NCI-H1417 (cell line): Measurements from ENCODE around the gene SIGLEC10.
"Not testable (repeated sequence)": the region's sequence is repeated elsewhere in the genome, so short reads cannot be mapped to it uniquely, and the experiment has no call there.

Experiments used
- DNase-seq, 3 experiments: peaks; one replicate each; lab custom pipeline; 2025; lab: John Stamatoyannopoulos, UW

The SIGLEC10 gene, protein sequence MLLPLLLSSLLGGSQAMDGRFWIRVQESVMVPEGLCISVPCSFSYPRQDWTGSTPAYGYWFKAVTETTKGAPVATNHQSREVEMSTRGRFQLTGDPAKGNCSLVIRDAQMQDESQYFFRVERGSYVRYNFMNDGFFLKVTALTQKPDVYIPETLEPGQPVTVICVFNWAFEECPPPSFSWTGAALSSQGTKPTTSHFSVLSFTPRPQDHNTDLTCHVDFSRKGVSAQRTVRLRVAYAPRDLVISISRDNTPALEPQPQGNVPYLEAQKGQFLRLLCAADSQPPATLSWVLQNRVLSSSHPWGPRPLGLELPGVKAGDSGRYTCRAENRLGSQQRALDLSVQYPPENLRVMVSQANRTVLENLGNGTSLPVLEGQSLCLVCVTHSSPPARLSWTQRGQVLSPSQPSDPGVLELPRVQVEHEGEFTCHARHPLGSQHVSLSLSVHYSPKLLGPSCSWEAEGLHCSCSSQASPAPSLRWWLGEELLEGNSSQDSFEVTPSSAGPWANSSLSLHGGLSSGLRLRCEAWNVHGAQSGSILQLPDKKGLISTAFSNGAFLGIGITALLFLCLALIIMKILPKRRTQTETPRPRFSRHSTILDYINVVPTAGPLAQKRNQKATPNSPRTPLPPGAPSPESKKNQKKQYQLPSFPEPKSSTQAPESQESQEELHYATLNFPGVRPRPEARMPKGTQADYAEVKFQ

DNA sequence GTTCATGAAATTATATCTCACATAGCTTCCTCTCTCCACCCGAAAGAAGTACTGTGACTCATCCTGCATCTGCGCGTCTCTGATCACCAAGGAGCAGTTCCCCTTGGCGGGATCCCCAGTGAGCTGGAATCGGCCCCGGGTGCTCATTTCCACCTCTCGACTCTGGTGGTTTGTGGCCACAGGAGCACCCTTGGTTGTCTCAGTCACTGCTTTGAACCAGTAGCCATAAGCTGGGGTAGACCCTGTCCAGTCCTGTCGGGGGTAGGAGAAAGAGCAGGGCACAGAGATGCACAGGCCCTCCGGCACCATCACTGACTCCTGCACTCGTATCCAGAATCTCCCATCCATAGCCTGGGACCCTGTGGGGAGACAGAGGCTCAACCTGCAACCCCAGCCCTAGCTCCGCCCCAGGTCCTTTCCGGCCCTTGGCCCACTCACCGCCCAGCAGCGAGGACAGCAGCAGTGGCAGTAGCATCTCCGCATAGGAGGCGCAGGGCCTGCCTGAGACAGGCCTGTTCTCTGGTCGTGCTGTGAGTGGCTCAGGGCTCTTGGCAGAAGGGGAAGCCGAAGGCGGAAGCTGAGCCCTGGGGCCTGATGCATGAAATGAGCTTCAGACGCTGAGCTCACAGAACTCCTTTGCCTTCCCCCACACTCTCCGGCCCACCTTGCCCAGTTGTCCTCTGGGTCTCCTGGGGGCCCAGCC, at the start of gene SIGLEC10:
Gene SIGLEC10 (minus strand): TSS at position 536 of the 703 bp plus-strand sequence. CDS start 61 bp downstream, at position 475.
- DNase-seq = no peak

DNA sequence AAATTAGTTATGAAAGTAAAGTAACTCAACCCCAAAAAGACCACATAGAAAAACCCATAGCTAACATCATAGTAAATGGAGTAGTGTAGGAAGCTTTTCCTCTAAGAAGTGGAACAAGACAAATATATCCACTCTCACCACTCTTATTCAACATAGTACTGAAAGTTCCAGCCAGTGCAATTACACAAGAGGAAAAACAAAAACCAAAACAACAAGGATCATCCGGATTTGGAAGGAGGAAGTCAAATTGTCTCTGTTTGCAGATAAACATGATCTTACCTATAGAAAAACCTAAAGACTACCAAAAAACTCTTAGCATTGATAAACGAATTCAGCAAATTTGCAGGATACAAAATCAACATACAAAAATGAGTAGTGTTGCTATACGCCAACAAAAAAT, 49.3 kb upstream of the SIGLEC10 start:
- DNase-seq = no peak

DNA sequence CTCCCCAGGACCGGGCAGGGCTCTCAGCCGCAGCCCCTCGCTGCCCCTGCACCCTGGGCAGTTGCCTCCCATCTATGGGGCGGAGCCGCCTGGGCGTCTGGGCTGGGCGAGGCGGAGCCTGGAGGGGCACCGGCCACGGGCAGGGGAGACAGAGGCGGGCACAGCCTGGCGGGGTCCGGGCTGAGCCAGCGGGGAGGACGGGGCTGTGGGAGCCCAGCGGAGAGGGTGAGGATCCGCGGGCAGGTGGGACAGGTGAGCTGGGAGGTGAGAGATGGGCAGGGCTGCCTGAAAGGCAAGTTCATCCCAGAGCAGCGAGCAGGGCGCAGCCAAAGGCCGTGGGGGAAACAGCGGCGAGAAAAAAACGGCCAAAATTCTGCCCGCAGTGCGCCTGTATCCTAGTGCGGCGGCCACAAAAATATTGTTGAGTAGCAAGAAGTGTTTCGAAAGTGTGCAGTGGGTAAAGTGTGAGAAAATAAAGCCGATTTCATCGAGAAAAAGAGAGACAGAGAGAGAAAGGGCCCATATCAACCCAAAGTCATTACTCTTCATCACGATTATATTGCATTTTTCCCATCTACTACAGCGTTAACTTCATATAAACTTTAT, 46.6 kb upstream of the SIGLEC10 start:
- not testable (repeated sequence) for DNase-seq

DNA sequence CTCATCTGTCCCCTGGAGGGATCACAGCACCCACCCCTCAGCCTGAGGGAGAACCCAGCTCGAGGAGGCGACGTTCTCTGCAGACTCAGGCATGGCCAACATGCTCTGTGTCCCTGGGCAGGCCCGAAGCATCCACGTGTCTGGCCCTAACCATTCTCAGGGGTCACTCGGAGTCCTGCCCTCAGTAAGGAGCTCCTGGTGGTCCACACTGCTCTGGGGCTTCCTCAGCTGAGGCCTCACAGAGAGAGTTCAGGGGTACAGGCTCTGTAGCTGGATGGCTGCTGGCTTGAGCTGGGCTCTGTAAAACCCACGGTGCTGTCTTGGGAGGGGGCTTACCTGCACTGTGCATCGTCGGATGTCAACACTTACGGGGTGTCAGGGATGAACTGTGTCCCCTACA, 45.2 kb upstream of the SIGLEC10 start:
- DNase-seq = no peak

DNA sequence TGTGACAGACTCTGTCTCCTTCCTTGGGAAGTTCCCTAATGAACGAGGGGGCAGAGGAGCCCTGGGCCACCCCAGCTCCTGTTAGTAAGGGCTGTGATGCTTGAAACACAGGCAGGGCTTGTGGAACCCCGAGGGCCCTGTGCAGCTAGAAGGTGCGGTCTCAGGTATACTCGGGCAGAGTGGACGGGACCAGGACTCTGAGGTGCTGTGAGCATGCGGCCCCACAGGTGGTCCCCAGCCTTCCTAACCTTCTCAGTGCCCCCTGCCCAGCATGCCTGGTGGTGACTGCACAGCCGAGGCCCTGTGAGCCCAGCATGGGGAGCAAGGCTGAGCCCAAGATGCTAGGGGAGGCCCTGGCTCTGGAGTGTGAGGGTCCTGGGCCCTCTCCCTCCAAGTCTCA, 44.8 kb upstream of the SIGLEC10 start:
- DNase-seq = no peak

DNA sequence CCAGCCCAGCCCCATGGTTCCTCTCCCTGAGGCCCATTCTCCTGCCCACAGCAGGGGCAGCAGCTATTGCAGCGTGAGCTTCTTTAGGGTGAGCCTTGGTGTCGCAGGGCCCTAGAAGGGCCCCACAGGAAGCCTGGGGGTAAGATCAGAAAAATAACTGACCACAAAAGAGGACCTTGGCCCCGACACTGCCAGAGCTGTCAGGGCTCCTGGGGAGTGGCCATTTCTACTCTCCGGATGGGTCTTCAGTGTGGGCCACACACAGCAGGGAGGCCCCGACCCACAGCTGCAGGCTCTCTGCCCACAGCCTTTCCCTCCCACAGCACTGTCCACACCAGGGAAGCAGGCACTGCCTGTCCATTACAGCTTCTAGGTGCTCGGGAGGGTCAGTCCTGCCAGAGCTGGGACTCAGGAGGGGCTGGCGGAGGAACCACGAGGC, 44.3 kb upstream of the SIGLEC10 start:
- DNase-seq = no peak

DNA sequence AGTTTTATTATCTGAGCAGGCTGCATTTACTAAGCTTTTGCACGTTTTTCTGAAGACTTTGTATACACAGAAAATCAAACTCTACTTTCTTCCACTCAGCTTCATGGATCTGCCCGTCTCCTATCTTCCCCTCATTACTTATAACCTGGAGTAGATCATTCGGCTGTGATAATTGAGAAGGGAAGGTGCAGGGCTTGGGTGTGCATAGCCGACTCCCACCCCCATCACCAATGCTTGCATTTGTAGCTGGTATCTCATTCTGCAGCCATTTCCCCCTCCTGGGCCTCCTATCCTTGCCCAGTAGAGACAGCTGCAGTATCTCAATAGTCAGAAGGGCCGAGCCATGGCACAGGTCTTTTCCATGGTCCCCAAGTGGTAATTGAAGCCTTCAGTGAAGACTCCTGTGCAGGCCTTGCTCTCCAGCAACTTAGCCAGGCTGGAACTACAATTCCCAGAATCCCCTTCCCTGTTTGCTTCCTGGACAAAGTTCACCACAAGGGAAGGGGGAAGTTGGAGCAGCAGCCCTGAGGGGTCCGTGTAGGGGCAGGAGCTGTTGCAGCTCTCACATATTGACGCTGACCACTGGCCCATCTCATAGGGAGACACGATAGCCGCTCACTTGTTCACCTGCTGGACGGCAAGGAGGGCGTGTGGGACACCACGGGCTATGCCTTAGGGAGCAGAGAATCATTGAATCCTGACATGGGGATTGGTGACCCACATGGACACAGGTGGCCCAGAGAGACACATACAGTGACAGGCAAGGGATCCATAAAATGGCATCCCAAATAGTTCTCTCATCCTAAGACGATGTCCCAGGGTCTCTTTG, 42.9 kb upstream of the SIGLEC10 start:
- no peak for DNase-seq

DNA sequence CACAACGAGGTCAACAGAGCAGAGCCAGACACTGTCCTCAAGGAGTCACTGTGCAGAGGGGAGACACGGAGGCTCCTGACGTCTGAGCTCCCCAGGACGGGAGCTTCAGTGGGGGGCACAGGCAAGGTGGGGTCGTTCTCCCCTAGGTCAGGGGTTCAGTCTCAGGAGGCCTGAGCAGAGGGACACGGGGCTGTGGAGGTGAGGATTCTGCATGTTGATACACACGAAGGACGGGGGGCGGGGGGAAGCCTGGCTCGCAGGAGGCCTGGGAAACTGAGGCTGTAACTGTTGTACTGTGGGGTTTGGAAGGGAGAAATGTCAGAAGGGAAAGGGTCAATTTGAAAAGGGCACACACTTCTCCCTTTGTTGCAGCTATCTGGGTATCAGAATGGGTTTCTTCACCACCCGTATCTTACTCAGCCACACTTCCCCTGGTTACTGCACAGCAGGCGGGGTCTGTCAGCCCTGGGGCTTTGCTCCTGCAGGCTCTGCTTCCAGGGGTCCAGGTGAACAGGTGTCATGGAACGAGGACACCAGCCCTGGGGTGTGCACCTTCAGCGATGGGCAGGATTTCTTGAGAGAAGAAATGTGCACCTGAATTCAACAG, 41.6 kb upstream of the SIGLEC10 start:
- no peak for DNase-seq

DNA sequence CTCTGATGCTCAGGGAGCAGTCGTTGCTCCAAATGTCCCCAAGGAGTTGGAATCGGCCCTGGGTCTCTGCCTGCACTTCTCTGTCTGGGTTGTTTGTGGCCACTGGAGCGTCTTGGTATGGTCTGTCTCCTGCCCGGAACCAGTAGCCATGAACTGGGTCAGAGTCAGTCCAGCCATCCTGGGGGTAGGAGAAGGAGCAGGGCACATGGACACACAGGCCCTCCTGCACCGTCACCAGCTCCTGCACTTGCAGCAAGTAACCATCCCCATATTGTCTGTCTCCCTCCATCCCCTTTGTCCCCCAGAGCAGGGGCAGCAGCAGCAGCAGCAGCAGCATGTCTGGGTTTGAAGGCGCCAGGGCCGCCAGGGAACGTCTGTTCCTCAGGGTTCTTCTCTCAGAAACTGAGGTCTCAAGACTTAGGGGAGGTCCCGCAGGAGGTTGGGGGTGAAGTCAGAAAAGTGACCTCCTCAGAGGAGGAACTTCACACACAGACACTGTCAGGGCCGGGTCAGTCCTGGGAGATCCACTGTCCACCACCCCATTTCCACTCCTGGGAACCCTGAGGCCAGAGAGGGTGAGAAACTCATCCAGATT, 40.7 kb upstream of the SIGLEC10 start, which contains the start of gene SIGLEC8:
Gene SIGLEC8 (minus strand): TSS at position 404 of the 595 bp plus-strand sequence. CDS start 67 bp downstream, at position 337.
- no peak for DNase-seq

DNA sequence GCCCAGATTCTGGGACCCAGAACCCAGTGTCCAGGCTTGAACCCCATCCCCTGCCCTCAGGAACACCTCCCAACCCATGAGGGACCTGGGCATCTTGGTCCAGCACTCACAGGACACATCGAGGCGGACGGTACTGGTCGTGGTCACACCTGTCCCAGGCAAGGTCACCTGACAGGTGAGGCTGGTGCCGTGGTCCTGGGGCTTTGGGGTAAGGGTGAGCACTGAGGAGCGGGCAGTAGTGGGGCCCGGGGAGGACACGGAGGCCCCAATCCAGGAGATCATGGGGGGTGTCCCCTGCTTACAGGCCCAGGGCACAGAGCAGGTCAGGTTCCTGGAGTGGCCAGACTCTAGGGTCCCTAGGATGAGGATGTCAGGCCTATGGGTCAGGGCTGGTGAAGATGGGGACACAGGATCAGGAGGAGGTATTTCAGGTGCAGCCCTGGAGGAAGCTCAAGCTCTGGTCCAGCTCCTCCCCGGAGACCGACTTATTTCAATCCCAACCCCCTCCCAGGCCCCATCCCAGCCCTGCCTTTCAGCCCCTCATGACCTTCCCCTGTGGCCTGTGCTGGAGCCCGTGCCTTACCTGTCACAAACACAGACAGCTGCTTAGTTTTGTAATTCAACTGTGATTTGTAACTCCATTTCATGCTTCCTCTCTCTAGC, 40.0 kb upstream of the SIGLEC10 start:
- no peak for DNase-seq

DNA sequence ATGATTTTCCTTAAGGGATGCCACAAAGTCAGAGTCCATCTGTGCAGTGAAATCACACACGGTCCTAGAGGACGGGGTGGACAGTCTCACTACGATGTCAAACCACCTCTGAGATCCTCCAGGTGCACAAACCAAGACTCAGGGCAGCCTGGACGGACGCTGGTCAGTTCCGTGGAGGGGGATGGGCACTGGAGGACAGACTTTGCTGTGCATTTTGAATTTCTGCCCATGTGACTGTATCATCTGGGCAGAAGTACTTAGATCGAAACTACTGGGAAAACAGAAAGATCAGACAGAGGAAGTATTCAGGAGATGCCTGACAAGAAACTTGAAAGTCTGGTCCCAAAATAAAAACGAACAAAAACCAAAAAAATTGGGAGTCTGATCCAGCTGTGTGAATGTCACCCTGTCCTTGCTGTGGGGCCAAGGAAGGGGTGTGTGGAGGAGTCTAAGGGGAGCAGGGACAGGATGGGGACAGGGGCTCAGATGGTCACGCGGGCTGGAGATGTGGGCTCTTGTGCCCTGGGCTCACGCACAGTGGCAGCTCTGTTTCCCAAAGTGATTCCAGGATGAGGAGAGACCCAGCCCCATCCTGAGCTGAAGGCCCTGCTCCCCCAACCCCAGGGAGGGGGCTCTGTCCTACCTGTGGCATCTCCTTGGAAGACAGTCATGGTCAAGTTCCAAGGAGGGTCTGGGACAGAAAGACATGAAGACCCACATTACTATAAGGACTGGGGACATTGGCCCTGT, 39.3 kb upstream of the SIGLEC10 start:
- no peak for DNase-seq

DNA sequence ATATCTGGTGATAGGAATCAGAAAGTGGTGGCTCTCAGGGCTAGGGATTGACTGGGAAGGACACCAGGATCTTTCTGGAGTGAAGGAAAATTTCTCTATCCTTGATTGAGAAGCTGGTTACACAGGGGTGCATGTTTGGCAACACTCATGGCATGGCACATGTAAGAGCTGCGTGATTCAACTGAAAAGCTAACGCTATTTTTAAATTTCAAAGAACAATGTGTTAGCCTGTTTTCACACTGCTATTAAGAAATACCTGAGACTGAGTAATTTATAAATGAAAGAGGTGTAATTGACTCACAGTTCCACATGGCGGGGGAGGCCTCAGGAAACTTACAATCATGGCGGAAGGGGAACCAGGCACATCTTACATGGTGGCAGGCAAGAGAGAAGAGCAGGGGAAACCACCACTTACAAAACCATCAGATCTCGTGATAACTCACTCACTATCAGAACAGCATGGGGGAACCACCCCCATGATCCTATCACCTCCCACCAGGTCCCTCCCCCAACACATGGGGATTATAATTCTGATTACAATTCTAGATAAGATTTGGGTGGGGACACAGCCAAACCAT, 33.4 kb upstream of the SIGLEC10 start:
- DNase-seq = no peak

DNA sequence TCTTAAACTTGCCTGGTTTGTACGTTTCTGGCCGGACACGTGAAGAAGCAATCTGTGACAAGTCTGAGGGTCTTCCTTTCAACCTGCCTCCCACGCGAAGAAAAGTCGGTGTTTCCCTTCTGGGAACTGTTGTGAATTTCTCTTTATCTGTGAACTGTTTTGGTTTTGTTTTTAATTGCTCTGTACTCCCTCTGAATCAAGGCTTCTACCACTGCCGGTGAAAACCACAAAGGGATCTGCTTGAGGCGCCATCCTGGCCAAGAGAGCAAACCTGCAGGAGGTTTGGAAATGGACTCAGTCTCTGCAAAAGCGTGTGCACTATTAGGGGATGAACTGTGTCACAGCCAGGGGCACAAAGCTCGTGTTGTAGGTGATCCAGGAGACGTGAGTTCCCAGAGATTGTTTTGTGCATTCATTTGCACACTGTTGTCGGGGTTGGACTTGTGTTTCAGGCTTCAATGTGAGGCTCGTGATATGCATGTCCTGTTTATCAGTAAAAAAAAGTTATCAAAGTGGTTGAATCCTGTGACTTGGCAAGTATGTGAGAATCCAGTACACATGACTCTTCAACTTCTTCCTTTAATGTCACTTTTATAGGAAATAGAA, 31.1 kb upstream of the SIGLEC10 start:
- no peak for DNase-seq

DNA sequence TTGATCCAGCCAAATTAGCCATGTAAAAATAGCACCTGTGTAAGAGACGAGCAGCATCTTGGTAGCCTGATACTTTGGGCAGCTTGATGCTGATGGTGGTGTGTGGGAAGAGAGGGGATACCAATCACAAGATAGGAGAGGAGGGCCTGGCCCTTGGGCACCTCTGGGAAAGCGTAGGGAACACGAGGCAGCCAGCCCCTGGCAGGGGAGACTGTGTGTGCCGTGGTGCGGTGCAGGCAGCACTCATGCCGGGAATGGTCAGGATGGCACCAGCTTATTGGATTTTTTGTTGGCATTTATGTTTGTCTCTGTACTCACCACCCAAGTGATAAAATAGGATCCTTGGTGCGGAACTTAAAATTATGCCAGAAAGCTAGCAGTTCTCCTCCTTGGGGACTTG, 30.6 kb upstream of the SIGLEC10 start:
- no peak for DNase-seq

DNA sequence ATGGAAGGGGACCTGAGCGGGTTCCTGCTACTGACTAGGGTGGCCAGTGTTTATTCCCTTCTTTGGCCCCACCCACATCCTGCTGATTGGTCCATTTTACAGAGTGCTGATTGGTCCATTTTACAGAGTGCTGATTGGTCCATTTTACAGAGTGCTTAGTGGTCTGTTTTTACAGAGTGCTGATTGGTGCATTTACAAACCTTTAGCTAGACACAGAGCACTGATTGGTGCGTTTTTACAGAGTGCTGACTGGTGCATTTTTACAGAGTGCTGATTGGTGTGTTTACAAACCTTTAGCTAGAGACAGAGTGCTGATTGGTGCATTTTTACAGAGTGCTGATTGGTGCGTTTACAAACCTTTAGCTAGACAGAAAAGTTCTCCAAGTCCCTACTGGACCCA, 30.1 kb upstream of the SIGLEC10 start:
- DNase-seq = not testable (repeated sequence)

DNA sequence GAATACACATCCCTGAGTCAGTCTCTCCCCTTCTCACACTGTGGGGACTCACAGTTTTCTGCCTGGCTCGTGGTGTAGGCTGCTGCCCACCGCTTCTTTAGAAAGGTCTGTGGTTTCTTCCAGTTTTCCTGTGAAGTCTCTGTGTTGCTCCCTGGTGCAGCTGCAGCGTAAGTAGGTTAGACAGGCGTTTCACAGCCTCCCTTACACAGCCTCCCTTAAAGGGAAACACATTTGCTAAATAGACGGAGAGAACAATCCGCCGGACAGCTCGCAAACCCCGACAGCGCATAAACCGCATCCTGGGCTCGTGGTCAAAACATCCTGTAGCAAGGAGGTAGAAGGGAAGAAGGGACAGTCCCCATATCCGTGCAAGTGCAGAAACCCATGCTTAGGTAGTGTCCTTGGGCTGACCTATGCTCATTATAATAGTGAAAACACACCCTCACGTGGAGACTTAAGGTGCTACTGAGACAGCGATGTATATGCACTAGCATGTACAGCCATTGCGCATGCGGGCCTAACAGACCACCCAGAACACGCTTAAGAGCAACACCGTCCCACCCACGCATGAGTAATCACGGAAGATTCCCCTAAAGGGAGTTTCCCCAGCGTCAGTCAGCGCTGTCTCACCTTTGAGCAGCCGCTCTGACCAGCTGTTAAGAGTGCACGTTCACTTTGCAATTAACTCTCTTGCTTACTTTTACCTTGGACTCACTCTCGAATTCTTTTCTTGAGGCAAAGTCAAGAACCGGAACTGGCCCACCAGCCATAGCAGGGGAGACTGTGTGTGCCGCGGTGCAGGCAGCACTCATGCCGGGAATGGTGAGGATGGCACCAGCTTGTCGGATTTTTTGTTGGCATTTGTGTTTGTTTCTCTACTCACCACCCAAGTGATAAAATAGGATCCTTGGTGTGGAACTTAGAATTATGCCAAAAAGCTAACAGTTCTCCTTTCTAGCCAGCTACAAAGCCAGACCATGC, 24.3 kb upstream of the SIGLEC10 start:
- no peak for DNase-seq

DNA sequence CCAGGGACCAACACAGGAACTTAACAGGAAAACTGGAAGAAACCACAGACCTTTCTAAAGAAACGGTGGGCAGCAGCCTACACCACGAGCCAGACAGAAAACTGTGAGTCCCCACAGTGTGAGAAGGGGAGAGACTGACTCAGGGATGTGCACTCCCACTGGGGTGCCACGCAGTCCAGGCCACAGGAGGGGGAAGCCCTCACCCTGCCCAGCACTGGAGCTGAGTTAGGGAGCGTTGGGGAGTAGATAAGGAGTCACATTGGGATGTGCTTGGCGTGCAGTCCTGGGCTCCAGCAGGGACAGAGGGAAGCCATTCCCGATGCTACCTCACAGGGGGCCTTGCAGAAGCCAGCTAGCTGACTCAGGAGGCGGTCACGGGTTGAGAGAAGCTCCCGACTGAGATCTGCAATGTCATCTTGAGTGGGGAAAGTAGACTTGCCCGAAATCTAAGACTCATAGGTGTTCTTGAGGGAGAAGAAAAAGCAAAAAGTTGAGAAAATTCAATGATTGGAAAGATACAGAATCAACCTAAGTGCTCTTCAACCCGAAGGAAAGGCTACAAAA, 23.5 kb upstream of the SIGLEC10 start:
- no peak for DNase-seq
